GM19455 (cell line): Measurements from ENCODE around the gene FYCO1.

ENCODE experiments used
- ATAC-seq: cut with Tn5 transposase; IDR thresholded peaks from one replicate; pipeline ENCODE4 v1.9.1; 2021; ENCODE audit not compliant: unreplicated experiment

Gene FYCO1

GRCh38 chr3:45890405-45890804 lies 105.2 kb downstream of the FYCO1 start:
- ATAC-seq: no peak

- no peak for ATAC-seq
These were observed 106.3 kb downstream of the FYCO1 start for GRCh38 chr3:45889337-45889736.

- no peak for ATAC-seq
These were observed 107.7 kb downstream of the FYCO1 start for GRCh38 chr3:45887759-45888511.

GRCh38 chr3:45887285-45887684 lies 108.3 kb downstream of the FYCO1 start:
- no peak for ATAC-seq

GRCh38 chr3:45885979-45886705 lies 109.5 kb downstream of the FYCO1 start, which contains the start of gene CCR9:
TSS of gene CCR9 (plus strand) at chr3:45886543. CDS start at chr3:45894934, 8,391 bp downstream.
- ATAC-seq: no peak

GRCh38 chr3:45884368-45885201 lies 111.0 kb downstream of the FYCO1 start:
- no peak for ATAC-seq

GRCh38 chr3:45881078-45882022 lies 114.3 kb downstream of the FYCO1 start:
- ATAC-seq: no peak

GRCh38 chr3:45880725-45881077 lies 114.9 kb downstream of the FYCO1 start:
- no peak for ATAC-seq

- no peak for ATAC-seq
These were observed 117.5 kb downstream of the FYCO1 start for GRCh38 chr3:45878124-45878523.

- no peak for ATAC-seq
These were observed 120.8 kb downstream of the FYCO1 start for GRCh38 chr3:45874677-45875346.

GRCh38 chr3:45873638-45874037 lies 122.0 kb downstream of the FYCO1 start:
- no peak for ATAC-seq

- no peak for ATAC-seq
These were observed 122.6 kb downstream of the FYCO1 start for GRCh38 chr3:45873036-45873435.

GRCh38 chr3:45872569-45872968 lies 123.1 kb downstream of the FYCO1 start:
- no peak for ATAC-seq

GRCh38 chr3:45871780-45872179 lies 123.8 kb downstream of the FYCO1 start:
- ATAC-seq: no peak

GRCh38 chr3:45870099-45870498 lies 125.5 kb downstream of the FYCO1 start:
- ATAC-seq: no peak

GRCh38 chr3:45869638-45870037 lies 126.0 kb downstream of the FYCO1 start:
- ATAC-seq: no peak

GRCh38 chr3:45868650-45869049 lies 127.0 kb downstream of the FYCO1 start:
- no peak for ATAC-seq

- no peak for ATAC-seq
These were observed 127.4 kb downstream of the FYCO1 start for GRCh38 chr3:45868213-45868612.
